Left lung (tissue), 10 donors: ENCODE data around the gene ZFYVE21. TPM values are rescaled to one million over a fixed set of nuclear protein-coding genes. Genes with fewer than 3 reads are reported as not detected.

Experiments used
- ATAC-seq: fragments of 200-7000 bp; cut with Tn5 transposase; one replicate; pipeline ENCODE4 v1.9.1; 2020; ENCODE audit warnings: moderate library complexity
- DNase-seq, 4 donors: peaks; one replicate each; pipeline ENCODE4 v3.0.0-alpha.2; 2013 to 2020
- H3K27ac ChIP-seq, 2 donors: fragments of 200-600 bp; sonication (generic) in 1 of 2; one replicate each; pipeline versions ENCODE4 v1.5.0 to v1.8.0; 2020 to 2021
- H3K27me3 ChIP-seq, 2 donors: fragments of 200-600 bp; sonication (generic) in 1 of 2; one replicate each; pipeline versions ENCODE4 v1.5.0 to v1.8.0; 2020 to 2021
- H3K36me3 ChIP-seq, 2 donors: fragments of 200-600 bp; sonication (generic) in 1 of 2; one replicate each; pipeline versions ENCODE4 v1.5.0 to v1.8.0; 2020 to 2021
- H3K4me1 ChIP-seq, 2 donors: fragments of 200-600 bp; one replicate each; pipeline ENCODE4 v1.8.0; 2021
- H3K4me3 ChIP-seq, 2 donors: fragments of 200-600 bp; sonication (generic) in 1 of 2; one replicate each; pipeline versions ENCODE4 v1.5.0 to v1.8.0; 2020 to 2021; ENCODE audit warnings: mild to moderate bottlenecking in 1 of 2
- H3K9me3 ChIP-seq, 2 donors: fragments of 200-600 bp; sonication (generic) in 1 of 2; one replicate each; pipeline versions ENCODE4 v1.5.0 to v1.8.0; 2020 to 2021
- CTCF ChIP-seq, 2 donors: fragments of 200-600 bp; sonication (generic) in 1 of 2; IDR thresholded peaks; one replicate each; pipeline versions ENCODE4 v1.5.0 to v1.8.0; 2021; ENCODE audit warnings: antibody characterized with exemption in 2 of 2
- intact Hi-C, 2 donors: fragments of 100-400 bp; cut with DNase I; formaldehyde crosslinking; loops; one replicate each; pipeline versions ENCODE4 v1.11.2 to v1.14.2; 2022
- polyA plus RNA-seq, 6 donors: library from polyadenylated mRNA; unstranded; fragments of 120-200 nt; gene quantifications; one replicate each; pipeline ENCODE4 v1.2.1, GENCODE V29; 2013; ENCODE audit not compliant: insufficient read length in 6 of 6
- total RNA-seq, 2 donors: library from RNA; stranded (reverse); fragmentation: NEBNext Ultra II Directional; extraction: Animal tissue kit (Norgen Biotek cat#: 25700); gene quantifications; one replicate each; pipeline ENCODE4 v1.2.1, GENCODE V29; 2021
- donor health status: DM: no; HTN: yes; CAD: no.
- donor health status: DM: no; HTN: no; CAD: no.

ZFYVE21 gene
- total and polyA plus RNA-seq, 8 donors = 42.8 to 72.7 (median 59.2) TPM

DNA sequence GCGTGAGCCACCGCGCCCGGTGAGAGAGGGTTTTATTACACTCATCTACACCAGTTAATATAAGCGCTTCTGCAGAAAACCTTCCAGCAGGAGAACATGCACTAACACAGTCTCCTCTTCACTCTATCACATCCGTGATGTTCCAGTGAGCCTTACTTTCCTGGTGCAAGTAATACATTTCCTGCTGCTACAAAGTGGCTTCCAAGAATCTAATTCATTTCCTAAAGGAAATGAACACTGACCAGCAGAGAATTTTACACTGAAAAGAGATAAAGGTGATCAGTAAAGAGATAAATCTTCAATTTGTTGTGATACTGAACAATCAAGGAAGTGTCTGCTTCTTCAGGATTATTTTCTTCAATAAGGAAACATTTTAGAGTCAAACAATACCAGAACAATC lies 39.5 kb downstream of the ZFYVE21 start:
- no peak overlapping the region for H3K4me3 ChIP-seq
- no peaks in the 10 kb centered on the region for H3K27me3 ChIP-seq
- no peaks in the 10 kb centered on the region for H3K4me1 ChIP-seq
- no peaks in the 10 kb centered on the region for H3K9me3 ChIP-seq
- ATAC-seq = no peak
- intact Hi-C loops = no loop called here
- DNase-seq = no peak
- H3K27ac ChIP-seq = no peak overlapping the region
- peaks cover 0 to 27% of the 10 kb centered on the region in 2 donors for H3K36me3 ChIP-seq
- TF ChIP-seq CTCF (IDR thresholded peaks at IDR 0.05) = no peak

GRCh38 chr14:103758059-103758776 lies 42.6 kb downstream of the ZFYVE21 start:
- no peak overlapping the region for H3K27ac ChIP-seq
- H3K9me3 ChIP-seq = no peaks in the 10 kb centered on the region
- ATAC-seq = no peak
- H3K36me3 ChIP-seq = peaks cover 0 to 7% of the 10 kb centered on the region in 2 donors
- no peak overlapping the region for H3K4me3 ChIP-seq
- no peak for DNase-seq
- no peaks in the 10 kb centered on the region for H3K4me1 ChIP-seq
- H3K27me3 ChIP-seq = no peaks in the 10 kb centered on the region
- intact Hi-C loops = no loop called here
- no peak for TF ChIP-seq CTCF (IDR thresholded peaks at IDR 0.05)

GRCh38 chr14:103762036-103762435 lies 46.4 kb downstream of the ZFYVE21 start:
- Histone ChIP-seq H3K4me3 (no peak overlapping the region), H3K27ac (no peak overlapping the region), H3K4me1 (no peaks in the 10 kb centered on the region), H3K9me3 (no peaks in the 10 kb centered on the region), H3K36me3 (peaks cover 0 to 3% of the 10 kb centered on the region in 2 donors), H3K27me3 (no peaks in the 10 kb centered on the region)
- ATAC-seq (no peak), DNase-seq (no peak)
- intact Hi-C loops = no loop called here
- TF ChIP-seq CTCF (IDR thresholded peaks at IDR 0.05) = no peak

GRCh38 chr14:103762541-103762940 lies 46.9 kb downstream of the ZFYVE21 start:
- DNase-seq (no peak), ATAC-seq (no peak)
- no peak for TF ChIP-seq CTCF (IDR thresholded peaks at IDR 0.05)
- no peaks in the 10 kb centered on the region for H3K4me1 ChIP-seq
- no peaks in the 10 kb centered on the region for H3K9me3 ChIP-seq
- no peak overlapping the region for H3K4me3 ChIP-seq
- intact Hi-C loops = no loop called here
- H3K27me3 ChIP-seq = no peaks in the 10 kb centered on the region
- no peak overlapping the region for H3K27ac ChIP-seq
- peaks cover 0 to 3% of the 10 kb centered on the region in 2 donors for H3K36me3 ChIP-seq

DNA sequence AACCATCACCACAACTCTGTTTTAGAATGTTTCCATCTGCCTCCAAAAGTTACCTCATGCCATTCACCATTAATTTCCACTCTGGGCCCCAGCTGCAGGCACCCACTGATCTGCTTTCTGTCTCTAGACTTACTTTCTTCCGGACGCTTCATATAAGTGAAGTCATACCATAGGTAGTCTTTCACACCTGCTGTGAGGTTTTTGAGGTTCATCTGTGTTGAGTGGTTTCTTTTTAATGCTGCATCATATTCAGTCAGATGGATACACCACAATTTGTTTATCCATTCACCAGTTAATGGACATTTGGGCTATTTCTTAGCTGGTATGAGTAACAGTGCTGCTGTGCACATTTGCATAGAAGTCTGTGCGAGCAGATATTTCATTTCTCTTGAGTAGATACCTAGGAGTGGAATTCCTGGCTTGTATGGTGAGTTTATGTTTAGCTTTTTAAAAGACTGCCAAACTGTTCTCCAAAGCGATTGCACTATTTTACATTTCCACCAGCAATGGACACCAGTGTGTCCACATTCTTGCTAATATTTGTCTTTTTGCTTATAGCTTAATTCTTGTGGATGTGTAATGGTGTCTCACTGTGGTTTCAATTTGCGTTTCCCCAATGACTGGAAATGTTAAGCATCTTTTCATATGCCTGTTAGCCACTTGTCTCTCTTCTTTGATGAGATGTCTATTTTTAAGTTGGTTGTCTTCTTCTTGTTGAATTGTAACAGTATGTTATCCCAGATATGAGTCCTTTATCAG lies 48.3 kb downstream of the ZFYVE21 start:
- Histone ChIP-seq H3K9me3 (no peaks in the 10 kb centered on the region), H3K4me1 (no peaks in the 10 kb centered on the region), H3K27me3 (no peaks in the 10 kb centered on the region), H3K4me3 (no peak overlapping the region), H3K27ac (no peak overlapping the region), H3K36me3 (peaks cover 0 to 3% of the 10 kb centered on the region in 2 donors)
- TF ChIP-seq CTCF (IDR thresholded peaks at IDR 0.05) = no peak
- DNase-seq (no peak), ATAC-seq (no peak)
- intact Hi-C loops = no loop called here
